NCI-H774 (cell line): ENCODE data around the gene MYBPH.

ENCODE experiments used
- DNase-seq: peaks from one replicate; lab custom pipeline; 2025; lab: John Stamatoyannopoulos, UW

Gene MYBPH

DNA sequence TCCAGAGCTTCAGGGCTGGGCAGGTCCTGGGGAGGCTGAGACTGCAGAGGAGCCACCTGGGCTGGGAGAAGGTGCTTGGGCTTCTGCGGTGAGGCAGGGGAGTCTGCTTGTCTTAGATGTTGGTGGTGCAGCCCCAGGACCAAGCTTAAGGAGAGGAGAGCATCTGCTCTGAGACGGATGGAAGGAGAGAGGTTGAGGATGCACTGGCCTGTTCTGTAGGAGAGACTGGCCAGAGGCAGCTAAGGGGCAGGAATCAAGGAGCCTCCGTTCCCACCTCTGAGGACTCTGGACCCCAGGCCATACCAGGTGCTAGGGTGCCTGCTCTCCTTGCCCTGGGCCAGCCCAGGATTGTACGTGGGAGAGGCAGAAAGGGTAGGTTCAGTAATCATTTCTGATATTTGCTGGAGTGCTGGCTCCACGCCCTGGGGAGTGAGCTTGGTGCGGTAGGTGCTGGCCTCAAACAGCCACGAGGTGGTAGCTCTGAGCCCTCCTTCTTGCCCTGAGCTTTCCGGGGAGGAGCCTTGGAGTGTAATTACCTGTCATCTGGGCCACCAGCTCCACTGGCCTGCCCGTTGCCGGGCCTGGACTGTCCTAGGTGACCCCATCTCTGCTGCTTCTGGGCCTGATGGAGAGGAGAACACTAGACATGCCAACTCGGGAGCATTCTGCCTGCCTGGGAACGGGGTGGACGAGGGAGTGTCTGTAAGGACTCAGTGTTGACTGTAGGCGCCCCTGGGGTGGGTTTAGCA, 9.3 kb downstream of the MYBPH start:
- no peak for DNase-seq

DNA sequence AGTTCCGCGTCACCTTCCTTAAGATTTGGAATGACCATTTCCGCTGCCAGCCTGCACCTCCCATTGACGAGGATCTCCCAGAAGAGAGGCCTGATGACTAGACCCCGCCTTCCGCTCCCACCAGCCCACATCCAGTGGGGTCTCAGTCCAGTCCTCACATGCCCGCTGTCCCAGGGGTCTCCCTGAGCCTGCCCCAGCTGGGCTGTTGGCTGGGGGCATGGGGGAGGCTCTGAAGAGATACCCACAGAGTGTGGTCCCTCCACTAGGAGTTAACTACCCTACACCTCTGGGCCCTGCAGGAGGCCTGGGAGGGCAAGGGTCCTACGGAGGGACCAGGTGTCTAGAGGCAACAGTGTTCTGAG, 9.8 kb downstream of the MYBPH start:
- DNase-seq: no peak

DNA sequence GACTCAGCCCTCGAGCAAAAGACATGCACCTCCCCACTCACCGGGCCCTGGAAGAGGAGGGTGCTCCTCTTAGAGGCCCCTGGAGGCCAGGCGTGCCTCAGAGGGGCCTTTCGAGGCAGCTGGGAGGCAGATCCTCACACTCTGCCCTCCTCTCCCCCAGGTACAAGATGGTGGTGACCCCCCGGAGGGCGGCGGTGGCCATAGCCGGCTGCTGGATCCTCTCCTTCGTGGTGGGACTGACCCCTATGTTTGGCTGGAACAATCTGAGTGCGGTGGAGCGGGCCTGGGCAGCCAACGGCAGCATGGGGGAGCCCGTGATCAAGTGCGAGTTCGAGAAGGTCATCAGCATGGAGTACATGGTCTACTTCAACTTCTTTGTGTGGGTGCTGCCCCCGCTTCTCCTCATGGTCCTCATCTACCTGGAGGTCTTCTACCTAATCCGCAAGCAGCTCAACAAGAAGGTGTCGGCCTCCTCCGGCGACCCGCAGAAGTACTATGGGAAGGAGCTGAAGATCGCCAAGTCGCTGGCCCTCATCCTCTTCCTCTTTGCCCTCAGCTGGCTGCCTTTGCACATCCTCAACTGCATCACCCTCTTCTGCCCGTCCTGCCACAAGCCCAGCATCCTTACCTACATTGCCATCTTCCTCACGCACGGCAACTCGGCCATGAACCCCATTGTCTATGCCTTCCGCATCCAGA, 10.4 kb downstream of the MYBPH start:
- DNase-seq: no peak

DNA sequence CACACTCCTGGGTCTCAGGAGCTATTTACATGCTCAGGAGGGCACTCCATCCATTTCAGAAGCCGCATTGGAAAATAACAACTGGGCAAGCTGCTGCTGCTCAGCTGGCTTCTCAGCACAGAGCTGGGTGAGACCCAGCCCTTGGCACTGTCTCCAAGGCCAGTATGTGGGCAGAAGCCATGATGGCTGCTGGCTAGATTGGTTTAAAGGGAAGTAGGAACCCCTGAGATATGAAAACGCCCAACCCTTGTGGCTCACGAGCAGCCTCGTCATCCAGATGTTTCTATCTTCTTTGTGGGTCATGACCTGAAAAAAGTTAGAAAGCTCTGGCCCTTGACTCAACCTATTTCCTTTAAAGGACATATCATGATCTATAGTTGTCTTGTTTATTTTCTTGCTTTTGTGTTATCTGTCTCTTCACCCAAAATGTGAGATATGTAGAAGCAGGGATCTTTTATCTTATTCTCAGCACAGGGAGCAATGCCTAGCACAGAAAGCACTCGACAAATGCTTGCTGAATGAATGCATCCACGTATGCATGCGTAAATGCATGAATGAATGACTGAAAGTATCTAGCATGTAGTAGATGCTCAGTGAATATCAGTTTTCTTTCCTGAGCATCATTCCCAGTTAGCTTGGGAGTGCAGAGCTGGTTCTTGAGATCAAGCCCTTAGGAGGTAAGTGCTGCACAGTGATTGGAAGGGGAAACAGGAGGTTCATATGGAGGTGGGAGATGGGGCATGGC, 11.6 kb downstream of the MYBPH start:
- DNase-seq: no peak

DNA sequence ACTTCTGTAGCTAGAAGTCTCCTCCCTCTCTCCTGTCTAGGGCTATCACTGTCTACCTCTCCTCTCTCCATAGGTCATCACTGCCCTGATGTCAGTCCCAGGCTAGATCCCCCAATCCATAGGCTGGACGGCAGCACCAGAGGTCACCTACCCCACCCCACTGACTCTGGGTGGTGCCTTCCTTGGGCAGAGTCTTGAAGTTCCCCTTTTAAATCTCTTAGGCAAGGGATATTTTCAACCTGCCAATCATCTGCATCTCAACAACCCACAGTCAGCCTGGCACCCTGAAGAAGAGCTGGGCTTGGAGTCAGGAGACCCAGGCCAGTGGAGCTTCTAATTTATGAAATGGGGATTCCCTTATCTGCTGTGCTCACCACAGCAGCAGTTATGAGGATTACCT, 13.2 kb downstream of the MYBPH start:
- DNase-seq: no peak

DNA sequence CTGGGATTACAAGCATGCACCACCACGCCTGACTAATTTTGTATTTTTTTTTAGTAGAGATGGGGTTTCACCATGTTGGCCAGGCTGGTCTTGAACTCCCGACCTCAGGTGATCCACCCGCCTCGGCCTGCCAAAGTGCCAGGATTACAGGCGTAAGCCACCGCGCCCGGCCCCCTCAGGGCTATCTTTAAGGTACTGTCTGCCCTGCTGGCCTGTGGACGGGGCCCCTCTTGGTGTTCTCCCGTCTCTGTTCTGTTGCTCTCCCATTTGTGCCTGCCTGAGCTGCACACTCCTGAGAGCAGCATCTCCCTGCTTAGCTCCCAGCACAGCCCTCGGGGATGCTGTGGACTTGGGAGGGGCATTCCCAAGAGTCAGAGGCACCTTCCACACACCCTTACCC, 13.9 kb downstream of the MYBPH start:
- no peak for DNase-seq

DNA sequence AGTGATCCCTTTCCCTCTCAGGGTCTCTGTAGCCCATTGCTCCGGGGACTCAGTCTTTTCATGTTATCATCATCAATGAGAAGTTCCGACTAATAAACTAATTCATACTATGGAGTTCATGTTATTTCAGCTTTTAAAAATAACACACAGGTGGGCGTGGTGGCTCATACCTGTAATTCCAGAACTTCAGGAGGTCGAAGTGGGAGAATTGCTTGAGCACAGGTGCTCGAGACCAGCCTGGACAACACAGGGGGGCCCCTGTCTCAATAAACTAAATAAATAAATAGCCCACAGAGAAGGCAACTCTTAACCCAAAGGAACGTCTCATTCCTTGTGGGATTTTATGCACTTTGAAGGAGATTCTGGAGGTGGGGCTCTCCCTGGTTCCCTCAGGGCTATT, 14.5 kb downstream of the MYBPH start:
- DNase-seq: no peak

DNA sequence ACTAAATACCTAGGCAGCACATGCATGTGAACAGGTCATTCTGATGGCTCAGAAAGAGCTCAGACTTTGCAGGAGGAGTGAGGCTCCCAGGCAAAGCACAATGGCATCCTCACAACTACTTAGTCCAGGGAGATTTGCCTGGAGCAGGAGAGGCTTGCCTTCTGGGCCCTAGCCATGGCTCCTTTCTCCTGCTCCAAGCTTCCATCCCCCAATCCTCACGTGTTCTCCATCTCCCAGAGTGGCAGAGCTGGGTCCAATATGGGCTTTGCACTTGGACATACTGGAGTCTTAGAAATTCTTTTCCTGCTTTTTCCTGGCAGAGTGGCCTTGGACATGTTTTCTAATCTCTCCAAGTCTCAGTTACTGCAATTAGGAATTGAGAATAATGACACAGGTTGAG, 15.8 kb downstream of the MYBPH start:
- DNase-seq: no peak

DNA sequence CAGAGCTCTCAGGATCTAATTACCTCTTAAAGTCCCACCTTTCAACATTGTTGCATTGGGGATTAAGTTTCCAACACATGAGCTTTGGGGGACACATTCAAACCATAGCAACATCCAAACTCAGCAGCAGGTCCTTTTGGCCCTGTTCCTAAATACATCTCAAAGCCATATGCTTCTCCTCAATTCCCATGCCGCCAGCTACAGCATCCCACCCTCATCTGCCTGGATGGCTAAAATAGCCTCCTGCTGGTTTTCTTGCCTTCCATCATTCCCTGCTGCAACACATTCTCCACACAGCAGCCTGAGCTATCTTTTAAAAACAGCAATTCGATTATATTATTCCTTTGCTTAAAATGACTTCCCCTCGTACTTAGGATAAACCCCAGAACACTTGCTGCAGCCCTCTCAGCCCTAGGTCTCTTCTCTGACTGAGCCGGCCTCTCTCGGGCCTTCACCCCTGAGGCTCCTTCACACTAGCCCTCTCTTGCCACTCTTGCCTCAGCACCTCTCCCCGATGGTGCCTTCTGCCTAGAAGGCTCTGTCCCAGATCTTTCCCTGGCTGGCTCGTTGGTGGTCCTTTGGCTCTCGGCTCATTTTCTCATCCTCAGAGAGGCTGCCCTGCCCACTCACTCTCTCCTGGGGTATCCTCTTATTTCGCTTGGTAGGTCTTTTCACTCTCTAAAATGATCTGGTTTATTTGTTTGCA, 16.5 kb downstream of the MYBPH start:
- DNase-seq: no peak

DNA sequence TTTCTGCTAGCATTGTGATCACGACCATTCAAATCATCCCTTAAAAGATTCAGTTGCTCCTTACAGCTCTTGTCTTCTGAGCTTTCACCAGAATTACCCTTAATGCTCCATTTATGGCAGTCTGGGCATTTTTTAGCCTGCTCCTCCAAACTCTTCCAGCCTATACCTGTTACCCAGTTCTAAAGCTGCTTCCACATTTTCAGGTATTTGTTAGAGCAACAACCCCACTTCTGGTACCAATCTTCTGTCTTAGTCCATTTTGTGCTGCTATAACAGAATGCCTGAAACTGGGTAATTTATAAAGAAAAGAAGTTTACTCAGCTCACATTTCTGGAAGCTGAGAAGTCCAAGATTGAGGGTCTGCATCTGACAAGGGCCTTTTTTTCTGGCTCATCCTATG, 17.2 kb downstream of the MYBPH start:
- no peak for DNase-seq

DNA sequence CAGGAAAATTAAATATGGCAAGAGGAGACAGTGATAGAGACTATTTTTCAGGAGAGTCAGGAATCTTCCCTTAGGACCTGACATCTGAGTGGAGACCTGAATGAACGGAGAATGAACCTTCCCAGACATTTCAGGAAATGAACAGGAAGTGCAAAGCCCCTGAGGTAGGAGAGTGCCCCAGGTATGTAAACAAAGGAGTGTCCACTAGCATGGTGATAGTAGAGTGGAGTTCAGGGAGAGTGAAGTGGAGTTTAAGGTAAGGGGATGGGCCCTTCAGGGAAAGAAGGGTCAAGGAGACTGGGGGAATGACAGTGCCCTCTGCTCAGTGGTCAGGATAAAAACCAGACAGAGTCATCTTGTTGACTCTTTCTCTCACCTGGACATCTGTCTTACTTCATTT, 19.3 kb downstream of the MYBPH start:
- DNase-seq: no peak

DNA sequence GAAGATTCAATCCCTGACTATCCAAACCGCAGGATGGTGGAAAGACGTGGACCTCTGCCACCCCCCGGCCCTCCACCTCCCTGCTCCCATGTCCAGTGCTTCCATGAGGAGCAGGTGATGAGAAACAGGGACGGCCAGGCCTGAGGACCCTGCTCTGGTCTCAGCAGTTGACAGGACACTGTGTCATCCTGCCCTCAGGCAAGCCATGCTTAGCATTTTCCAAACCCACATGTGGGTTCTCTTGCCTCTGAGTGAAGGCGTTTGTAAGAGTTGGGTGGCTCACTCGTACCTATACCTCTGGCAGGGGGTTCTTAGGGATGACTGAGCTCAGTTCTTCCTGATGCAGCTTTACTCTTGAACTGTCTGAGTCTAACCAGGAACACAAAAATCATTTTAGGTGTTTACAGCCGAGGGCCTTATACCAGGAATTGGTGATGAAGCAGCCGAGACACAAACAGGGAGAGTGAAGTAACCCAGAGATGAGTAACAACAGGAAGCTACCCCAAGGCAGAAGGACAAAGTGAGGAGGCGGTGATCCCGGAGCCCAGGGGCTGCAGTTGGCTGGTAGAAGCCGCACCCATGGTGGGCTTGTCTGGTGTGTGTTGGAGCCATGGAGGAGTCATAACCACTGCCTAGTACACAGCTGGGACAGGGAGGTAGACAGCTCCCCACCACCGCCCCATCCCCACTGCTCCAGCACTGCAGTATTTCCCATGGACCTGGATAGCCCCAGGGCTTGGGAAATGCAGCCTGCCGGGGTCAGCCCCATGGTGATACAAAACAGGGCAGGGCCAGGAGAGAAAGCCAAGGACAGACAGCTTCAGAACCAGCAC, 21.4 kb downstream of the MYBPH start:
- no peak for DNase-seq

DNA sequence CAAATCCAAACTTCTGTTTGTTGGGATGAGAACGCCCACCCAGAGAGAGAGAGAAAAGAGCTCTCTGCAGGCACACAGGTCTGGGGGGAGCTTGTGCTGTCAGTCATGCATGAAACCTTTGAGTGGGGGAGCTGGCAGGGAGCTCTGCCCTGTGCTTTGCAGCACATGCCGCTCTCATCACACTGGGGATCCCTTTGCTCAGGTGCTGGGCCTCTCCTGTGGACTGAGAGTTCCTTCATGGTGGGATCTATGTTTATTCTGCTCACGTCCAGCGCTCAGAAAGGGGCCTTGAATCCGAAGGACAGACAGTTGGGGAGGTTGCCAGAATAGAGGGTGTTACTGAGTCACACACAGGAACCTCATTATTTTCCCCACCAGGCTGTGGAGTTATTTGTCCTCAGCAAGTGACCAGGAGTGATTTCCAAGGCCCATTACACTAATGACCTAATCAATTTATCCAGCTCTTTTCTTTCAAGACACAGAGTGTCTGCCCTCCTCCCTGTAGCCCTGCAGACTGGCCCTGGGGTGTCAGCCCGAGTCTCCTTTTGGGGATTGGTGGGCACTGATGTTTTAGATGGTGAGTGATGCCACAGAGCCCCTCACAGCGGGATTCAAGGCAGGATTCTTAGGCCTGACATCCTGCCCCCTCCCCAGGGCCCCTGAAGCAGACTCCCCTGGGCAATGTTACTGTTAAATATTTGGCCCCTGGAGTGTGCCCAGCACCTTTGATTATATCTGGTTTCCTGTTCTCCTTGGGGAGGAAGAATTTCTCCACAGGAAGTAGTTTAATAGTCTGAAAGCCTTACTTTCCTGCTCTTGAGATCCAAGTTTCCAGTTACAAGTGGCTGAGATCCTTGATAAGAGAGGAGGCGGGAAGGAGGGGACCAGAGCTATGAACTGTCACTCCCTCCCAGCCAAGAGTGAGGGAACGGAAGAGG, 22.3 kb downstream of the MYBPH start:
- DNase-seq: no peak

DNA sequence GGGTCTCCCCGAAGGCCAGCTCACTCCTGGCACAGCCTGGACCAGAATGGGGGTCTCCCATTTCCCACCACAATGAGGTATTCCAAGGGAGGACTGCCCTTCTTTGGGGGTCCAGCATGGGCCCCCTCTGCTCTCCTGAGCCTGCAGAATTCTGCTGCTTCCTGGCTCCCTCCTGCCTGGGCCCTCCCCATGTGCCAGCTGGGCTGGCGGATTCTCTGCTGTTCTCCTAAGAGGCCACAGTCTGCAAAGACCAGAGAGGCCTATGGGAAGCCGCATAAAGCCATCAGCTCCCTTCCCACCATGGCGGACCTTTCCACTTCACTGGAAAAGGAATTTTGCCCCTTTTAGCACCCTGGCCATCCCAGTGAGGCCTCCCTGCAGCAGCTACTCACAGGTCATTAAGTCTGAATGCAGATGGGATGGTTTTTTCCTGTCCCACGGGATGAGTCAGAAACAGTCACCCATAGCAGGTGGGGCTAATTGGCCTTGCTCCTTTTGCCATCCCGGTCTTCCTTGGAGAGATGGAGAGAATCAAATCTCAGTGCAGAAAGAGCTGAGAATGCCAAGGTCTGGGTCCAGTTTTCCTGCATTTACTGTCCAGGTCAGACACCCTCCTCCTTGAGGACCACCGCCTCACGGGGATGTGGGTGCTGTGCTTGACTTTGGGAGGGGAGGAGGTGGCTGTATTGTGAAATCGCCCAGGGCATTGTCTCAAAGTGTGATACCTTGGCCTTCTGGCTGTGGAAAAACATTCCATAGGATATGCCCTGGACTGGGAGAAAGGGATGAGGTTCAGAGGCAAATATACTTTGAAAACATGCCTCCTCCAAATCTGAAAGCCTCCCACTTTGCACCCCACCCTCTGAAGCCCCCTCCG, 23.2 kb downstream of the MYBPH start:
- no peak for DNase-seq

DNA sequence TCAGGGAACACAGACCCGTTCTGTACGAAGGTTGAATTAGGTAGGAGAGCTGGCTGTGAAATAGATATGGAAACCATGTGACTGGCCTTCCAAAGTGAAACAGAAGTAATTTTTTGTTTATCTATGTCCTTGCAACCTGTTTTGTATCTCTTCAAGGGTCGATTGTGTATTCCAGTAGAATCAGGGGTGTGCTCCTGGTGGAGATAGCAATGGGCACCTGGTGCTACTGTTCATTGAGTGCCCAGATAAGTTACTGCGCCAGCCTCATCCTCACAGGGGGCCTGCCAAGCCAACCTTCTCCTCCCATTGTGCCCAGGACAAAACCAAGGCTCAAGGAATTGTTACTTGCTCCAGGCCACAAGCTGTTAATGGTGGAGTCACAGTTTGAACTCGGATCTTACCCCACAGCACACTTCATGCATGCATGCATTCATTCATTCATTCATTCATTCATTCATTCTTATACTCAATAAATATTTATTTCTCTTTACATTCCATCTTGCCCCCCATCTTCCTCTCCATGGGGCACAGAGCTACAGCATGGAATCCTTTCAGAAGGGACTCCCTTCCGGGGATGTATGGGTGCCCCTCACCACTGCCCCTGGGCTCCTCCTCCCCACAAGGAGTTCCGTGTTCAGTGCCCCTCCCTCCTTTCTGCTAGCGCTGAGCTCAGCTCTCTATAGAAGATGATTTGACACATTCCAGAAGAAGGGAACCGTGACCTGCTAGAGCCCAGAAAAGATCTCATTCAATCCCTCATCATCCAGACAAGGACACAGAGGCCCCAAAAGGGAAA, 24.1 kb downstream of the MYBPH start:
- DNase-seq: no peak

DNA sequence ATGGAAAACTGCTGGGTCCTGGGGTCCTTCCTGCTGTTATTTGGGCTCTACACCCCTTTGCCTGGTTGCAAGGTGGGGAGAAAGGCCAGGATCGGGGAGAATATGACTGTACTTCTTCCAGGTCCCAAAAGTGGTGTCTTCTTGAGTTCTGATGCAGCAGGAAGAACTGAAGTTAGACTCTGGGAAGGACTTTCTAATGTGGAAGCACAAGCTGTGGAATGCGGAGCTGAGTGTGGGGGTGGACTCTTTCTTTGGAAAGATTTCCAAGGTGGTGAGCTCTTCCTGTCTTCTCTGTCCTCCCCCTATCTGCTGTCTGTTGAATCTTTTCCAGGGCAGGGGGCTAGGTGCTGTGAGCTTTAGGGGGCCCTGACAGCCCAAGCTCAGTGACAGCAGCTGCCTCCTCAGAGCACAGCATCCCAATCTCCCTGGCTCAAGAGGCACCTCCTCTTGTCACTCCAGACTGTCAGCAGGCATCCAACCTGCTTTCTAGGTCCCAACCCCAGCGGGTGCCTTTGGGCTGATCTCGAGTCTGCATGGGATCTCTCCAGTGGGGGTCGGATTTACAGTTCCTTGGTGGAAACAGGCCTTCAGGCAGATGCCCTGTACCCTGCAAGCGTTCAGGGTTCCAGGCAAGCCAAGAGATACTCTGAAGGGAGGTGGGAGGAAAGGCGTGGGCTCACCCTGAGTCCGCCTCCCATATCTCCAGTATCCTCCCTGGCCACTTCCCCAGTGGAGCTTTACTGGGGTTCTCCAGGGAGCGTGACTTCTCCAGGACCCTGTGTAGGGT, 24.9 kb downstream of the MYBPH start:
- DNase-seq: no peak

DNA sequence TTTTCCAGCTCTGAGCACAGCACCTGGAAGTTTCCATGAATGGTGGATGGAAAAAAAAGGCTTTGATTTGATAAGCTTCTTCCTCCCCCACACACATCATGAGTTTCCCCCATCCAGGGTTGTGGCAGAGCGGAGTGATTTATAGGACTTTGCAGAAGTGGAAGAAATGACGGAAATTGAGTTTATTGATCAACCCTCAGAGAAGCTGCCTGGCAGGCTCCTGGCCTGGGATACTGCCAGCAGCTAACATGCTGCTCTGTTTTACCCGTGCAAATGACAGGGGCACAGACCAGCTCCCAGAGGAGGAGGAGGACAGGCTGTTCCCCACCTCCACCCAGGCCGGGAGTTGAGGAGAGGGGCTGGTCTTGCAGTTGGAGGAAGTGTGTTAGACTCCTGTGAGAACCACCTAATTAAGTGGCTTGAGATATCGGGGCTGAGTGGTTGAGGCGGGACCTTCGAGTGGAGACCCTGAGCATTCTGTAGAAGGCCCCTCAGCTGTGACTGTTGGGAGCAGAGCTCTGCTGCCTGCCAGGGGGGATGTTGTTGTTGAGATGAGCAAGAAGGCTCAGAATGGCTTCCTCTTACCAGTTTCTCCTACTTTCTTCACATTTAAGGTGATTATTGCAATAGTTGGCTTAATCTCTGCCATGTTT, 26.3 kb downstream of the MYBPH start:
- no peak for DNase-seq
